ENCODE results near the gene GPR160.

Gene GPR160

GRCh38 chr3:170033489-170033888 lies 4.3 kb upstream of the GPR160 start:
- no peak for DNase-seq

GRCh38 chr3:170038434-170039110 lies 777 bp downstream of the GPR160 start:
- no peak for DNase-seq

- no peak for DNase-seq
Observed at GRCh38 chr3:170040418-170040817, 2.6 kb downstream of the GPR160 start.

- DNase-seq = no peak
Observed at GRCh38 chr3:170043506-170043905, 5.7 kb downstream of the GPR160 start.

DNA sequence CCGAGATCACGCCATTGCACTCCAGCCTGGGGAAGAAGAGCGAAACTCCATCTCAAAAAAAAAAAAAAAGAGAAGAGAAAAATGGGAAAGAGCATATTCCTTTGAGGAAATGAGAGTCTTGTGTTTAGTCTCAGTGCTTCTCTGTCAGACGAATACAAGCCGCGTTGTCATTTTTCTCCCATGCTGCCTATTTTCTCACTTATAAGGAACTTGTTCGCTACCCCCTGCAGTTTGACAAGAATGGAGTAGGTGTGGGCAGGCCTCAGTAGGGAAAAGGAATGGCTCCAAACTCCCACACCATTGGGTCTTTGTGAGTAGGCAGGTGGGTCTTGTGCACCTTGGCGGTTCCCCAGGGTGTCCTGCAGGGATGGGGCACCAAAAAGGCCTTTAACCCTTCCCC lies 6.5 kb downstream of the GPR160 start:
- no peak for DNase-seq

- no peak for DNase-seq
Observed at GRCh38 chr3:170044795-170045244, 7.0 kb downstream of the GPR160 start.

- DNase-seq = no peak
Observed at GRCh38 chr3:170046269-170047132, 8.7 kb downstream of the GPR160 start.

GRCh38 chr3:170047133-170047404 lies 9.3 kb downstream of the GPR160 start:
- DNase-seq = no peak

- no peak for DNase-seq
Observed at GRCh38 chr3:170049146-170050000, 11.6 kb downstream of the GPR160 start.

DNA sequence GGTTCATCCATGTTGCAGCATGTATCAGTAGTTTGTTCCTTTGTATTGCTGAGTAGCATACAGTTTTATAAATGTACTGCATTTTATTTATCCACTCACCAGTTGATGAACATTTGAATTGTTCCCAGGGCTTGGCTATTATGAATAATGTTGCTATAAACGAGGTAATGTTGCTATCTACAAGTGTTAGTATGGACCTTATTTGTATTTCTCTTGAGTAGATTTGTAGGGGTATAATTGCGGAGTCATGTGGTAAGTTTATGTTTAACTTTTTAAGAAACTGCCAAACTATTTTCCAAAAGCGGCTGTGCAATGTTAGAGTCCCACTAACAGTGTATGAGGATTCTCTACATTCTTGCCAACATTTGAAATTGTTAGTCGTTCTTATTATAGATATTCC lies 13.0 kb downstream of the GPR160 start:
- no peak for DNase-seq

GRCh38 chr3:170052398-170052797 lies 14.6 kb downstream of the GPR160 start:
- no peak for DNase-seq

GRCh38 chr3:170054204-170054603 lies 16.4 kb downstream of the GPR160 start:
- DNase-seq = peak in 1 of 2 experiments; percentile 22

DNA sequence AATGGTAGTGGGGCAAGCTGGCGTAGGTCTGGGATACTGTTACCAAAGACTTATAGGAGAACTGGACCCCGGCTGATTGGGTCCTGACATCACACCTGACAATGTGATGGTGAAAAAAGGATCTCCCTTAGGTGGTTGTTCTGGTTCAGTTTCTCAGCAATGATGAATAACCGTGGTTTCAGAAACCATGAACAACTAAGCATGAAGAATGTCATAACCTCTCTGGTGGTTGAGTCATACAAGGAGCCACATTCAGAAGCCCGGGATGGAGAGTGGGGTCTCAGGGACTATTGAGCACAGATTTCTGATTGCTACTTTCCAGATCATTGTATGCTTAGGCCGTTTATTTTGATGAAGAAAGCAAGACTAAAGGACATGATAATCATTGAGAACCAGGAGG lies 17.4 kb downstream of the GPR160 start:
- DNase-seq = no peak

DNA sequence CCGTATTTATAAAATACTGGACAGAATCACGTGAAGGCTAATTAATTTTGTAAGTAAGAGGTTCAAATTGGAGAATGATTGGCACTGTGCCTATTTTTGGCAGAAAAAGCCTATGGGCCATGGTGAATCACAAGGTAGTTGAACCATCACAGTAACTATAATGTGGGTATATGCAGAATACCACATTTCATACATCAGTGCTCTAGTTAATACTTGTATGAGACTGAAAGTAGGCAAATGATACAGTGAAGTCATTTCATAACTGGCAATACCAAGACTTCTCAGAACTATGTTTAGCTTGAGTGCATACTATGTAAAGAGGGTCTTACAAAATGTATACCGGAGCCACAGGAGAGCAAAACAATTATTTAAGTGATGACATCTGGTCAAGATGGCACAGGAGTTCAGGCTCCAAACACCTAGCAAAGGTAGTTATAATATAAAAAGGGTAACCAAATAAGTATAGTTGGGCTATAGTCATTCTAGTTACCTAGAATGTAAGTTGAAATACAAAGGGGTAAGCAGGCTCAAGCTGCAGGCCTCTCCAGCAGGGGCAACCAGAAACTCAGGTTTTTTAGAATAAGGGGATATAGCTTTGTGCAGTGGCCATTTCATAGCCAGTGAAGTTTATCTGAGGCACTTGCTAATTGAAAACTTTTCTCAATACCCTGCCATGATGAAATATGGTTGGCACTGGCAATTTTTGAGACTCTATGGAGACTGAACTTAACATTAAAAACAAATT lies 19.1 kb downstream of the GPR160 start:
- no peak for DNase-seq

- DNase-seq = no peak
Observed at GRCh38 chr3:170057550-170057949, 19.8 kb downstream of the GPR160 start.

DNA sequence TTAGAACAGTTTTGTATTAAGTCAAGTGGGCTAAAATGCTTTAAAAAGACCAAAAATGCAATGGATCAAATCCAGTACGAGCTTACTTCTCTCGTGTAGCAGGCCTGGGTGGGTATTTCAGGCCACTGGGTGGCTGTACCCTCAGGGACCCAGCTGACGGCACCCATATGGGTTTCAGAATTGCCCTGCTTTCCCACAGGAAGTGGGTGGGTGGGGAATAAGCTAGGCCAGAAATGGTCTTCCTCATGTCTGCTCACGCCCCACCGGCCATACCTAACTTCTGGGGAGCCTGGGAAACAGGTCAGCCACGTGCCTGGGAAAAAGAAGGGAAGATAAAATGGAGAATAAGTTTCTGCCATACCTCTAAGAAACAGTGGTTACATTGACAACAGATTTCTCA lies 20.3 kb downstream of the GPR160 start:
- no peak for DNase-seq

- DNase-seq = no peak
Observed at GRCh38 chr3:170059447-170059846, 21.7 kb downstream of the GPR160 start.

DNA sequence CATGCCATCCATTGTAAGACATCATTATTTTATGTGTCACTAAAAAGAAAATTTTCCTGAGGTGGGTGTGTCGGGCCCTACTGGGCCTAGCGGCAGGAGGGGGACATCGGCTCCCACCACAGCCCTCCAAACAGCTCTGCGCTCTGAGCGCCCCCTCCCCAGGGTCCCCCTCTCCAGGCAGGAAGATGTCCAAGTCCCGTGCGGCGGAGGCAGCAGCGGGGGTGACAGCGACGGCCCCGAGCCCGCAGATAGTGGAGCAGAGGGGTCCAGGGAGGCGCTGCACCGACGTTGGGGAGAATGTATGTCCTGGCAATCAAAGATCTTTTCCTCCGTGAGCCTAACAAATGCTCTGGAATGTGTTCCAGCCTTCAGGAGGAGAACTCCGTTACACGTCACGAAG lies 24.3 kb downstream of the GPR160 start:
- DNase-seq = no peak

DNA sequence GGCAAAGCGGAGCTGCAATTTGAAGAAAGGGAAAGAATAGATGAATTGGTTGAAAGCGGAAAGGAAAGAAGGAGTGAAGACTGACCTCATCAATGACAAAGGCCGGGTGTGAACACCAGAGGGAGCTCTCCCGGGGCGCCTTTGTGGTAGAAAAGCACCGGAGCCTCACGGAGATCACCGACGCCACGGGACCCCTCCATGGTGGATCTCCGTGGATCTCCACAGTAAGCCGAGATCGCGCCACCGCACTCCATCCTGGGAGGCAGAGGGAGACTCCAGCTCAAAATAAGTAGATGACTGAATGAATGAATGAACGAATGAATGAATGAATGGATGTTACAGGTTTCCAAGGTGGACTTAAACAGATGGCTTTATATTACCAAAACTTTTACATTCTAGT lies 25.0 kb downstream of the GPR160 start:
- no peak for DNase-seq

DNA sequence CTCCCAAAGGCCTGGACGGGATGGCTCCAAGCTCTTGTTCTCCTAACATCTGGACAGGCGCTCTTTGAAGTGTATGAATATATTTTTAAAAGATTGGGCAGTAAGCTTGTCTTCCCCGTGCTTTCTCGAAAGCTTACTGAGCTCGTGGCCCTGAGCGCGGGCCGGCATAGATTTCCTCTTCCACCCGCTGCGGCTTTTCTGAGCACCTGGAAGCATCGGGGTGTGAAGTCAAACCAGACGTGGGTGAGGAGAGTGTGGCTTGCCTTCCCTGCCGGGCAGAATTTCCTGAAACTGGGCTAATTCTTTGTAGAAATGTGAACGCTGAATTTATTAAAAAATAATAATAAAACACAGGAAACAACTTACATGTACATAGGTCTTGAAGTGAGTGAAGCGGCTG lies 25.9 kb downstream of the GPR160 start:
- DNase-seq = no peak

GRCh38 chr3:170064108-170064507 lies 26.3 kb downstream of the GPR160 start:
- no peak for DNase-seq

- DNase-seq = no peak
Observed at GRCh38 chr3:170075441-170076091, 37.8 kb downstream of the GPR160 start.

Data from NCI-H446 (cell line).